Frontal cortex (tissue), 4 donors: Measurements from ENCODE around the gene KRT17. TPM values are rescaled to one million over a fixed set of nuclear protein-coding genes. Genes with fewer than 3 reads are reported as not detected.
"Not testable (repeated sequence)": the region's sequence is repeated elsewhere in the genome, so short reads cannot be mapped to it uniquely, and the experiment has no call there.

ENCODE experiments used
- DNase-seq, 2 donors: peaks; one replicate each; pipeline ENCODE4 v3.0.0; 2012; ENCODE audit warnings: low spot score in 2 of 2
- FAIRE-seq: peaks from 2 replicates; lab custom pipeline; 2012; peaks lifted over from hg19 to GRCh38; lab: Jason Lieb, UNC
- total RNA-seq: library from RNA; depleted of rRNA; stranded (reverse); fragments of >200 nt; gene quantifications from one replicate; pipeline ENCODE4 v1.2.3, GENCODE V29; 2014
- donor health status: control.
- donor health status: control.
- donor health status: control.

The KRT17 gene
- total RNA-seq, 1 donor from 2014 or later, result under 0.01 TPM

GRCh38 chr17:41610061-41610517, 14.3 kb downstream of the KRT17 start:
- not testable (repeated sequence) for FAIRE-seq, DNase-seq

GRCh38 chr17:41606930-41607329, 17.4 kb downstream of the KRT17 start:
- FAIRE-seq, DNase-seq: not testable (repeated sequence)

DNA sequence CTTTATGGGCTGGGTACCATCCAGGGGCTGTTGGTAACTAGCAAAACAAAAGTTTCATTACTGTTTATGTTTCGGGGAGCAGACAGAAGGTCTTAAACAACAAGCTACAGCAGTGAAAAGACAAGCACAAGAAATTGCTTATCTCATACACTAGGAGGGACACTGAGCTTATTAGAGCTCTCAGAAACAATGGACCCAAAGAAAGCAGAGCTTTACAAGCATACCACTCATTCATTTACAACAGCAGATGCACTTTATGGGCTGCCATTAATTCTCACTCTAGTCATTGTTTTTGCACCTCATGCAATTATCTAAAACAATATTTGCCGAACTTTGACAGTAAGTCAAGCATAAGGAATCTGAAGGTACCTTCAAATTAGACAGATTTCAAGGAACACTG, 21.9 kb downstream of the KRT17 start:
- FAIRE-seq (no peak), DNase-seq (no peak)

DNA sequence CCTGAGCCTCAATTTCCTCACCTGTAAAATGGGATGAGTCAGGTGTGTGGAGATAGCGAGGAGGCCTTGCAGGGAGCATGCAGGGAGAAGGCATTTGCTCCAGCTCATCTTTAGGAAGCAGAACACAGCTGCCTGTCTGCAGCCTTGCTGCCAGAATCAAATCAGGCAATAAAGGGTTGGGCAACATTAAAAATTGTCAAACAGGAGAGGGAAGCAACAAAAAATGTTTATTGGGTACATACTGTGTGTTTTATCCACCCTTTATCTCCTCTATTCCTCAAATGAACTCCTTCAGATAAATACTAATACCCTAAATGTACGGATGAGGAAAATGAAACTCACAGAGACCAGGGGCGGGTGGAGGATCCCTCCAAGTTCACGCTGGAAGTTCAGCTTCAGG, 24.1 kb downstream of the KRT17 start:
- FAIRE-seq (no peak), DNase-seq (no peak)

GRCh38 chr17:41599680-41600079, 24.7 kb downstream of the KRT17 start:
- FAIRE-seq (no peak), DNase-seq (no peak)

- FAIRE-seq (no peak), DNase-seq (no peak)
Observed at GRCh38 chr17:41595585-41595984, 28.8 kb downstream of the KRT17 start.

- DNase-seq, result no peak
- no peak for FAIRE-seq
Observed at GRCh38 chr17:41594363-41594915, 29.9 kb downstream of the KRT17 start.

DNA sequence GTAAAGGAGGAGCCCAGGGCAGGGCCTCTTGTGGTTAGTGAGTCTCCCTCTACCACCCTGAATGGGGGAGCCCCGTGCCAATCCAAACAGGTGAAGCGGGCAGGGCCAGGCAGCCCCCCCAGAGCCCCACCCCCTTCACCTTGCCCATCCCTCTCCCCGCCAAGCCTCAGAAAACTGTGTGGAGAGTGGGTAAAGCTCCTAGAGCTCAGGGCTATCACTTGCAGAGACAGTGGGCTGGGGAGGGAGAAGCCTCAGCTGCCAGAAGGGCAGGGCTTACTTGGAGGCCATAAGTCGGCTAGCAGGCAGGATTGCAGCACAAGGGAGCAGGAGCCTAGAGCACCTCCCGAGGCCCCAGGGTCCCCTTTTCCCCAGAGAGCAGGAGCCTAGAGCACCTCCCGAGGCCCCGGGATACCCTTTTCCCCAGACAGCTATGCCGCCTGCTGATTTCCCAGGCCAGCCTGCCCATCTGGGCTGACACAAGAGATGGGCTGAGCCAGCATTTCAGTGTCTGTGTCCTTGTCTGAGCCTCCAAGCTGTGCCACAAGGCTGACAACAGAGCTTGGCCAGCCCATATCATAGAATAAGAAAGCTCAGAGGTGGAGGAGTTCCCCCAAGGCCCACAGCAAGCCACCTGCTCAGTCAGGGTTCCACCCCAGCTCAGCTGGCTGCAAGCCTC, 30.9 kb downstream of the KRT17 start:
- DNase-seq (no peak), FAIRE-seq (no peak)

GRCh38 chr17:41592601-41593305, 31.6 kb downstream of the KRT17 start:
- DNase-seq, result no peak
- no peak for FAIRE-seq

DNA sequence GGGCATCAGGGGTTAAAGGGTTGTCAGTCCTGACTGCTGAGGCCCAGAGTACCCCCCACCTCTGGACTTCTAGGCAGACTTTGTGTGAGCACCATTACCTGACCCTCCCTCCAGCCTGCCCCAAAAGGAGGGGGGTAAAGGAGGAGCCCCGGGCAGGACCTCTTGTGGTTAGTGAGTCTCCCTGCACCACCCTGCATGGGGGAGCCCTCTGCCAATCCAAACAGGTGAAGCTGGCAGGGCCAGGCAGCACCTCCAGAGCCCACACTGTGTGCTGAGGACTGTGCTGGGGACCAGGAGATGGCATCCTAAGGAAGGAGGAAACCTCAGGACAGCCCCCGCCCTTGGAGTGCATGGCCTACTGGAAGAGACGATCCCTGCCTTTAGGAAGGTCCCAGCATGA, 35.1 kb downstream of the KRT17 start:
- no peak for DNase-seq
- FAIRE-seq, result no peak

GRCh38 chr17:41588126-41588810, 36.1 kb downstream of the KRT17 start:
- FAIRE-seq (no peak), DNase-seq (no peak)

GRCh38 chr17:41586863-41587495, 37.4 kb downstream of the KRT17 start, which contains the start of gene KRT14:
Gene KRT14, minus strand, starts transcription at chr17:41586895. Its CDS starts 61 bp downstream, at chr17:41586834.
- no peak for DNase-seq
- no peak for FAIRE-seq

GRCh38 chr17:41585301-41586056, 38.9 kb downstream of the KRT17 start:
- FAIRE-seq (no peak), DNase-seq (no peak)

GRCh38 chr17:41584331-41584927, 39.9 kb downstream of the KRT17 start:
- FAIRE-seq, DNase-seq: not testable (repeated sequence)

DNA sequence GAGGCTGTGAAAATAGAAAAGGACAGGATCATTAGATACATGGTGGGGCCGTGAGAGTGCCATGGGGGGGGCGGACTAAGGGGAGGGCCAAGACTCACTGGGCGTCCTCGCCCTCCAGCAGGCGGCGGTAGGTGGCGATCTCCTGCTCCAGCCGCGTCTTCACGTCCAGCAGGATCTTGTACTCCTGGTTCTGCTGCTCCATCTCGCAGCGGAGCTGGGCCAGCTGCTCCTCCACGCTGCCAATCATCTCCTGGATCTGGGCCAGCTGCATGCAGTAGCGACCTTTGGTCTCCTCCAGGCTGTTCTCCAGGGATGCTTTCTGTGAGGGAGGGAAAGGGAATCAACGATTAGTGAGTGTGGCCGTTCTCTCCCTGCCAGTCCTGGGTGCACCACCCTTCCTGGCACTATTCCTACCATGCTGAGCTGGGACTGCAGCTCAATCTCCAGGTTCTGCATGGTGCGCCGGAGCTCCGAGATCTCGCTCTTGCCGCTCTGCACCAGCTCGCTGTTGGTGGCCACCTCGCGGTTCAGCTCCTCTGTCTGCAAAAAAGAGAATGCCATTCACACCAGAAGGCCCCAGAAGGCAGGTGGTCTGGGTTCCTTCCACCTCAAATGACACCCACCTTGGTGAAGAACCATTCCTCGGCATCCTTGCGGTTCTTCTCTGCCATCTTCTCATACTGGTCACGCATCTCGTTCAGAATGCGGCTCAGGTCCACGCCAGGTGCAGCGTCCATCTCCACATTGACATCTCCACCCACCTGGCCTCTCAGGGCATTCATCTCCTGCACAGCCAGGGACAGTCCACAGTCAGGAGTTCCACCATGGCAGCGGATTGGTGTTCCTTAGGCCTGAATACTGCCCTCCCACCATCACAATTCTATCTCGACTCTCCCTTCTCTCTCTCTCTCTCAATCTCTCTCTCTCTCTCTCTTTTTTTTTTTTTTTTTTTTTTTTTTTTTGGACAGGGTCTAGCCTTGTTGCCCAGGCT, 40.9 kb downstream of the KRT17 start:
- FAIRE-seq (no peak), DNase-seq (no peak)

DNA sequence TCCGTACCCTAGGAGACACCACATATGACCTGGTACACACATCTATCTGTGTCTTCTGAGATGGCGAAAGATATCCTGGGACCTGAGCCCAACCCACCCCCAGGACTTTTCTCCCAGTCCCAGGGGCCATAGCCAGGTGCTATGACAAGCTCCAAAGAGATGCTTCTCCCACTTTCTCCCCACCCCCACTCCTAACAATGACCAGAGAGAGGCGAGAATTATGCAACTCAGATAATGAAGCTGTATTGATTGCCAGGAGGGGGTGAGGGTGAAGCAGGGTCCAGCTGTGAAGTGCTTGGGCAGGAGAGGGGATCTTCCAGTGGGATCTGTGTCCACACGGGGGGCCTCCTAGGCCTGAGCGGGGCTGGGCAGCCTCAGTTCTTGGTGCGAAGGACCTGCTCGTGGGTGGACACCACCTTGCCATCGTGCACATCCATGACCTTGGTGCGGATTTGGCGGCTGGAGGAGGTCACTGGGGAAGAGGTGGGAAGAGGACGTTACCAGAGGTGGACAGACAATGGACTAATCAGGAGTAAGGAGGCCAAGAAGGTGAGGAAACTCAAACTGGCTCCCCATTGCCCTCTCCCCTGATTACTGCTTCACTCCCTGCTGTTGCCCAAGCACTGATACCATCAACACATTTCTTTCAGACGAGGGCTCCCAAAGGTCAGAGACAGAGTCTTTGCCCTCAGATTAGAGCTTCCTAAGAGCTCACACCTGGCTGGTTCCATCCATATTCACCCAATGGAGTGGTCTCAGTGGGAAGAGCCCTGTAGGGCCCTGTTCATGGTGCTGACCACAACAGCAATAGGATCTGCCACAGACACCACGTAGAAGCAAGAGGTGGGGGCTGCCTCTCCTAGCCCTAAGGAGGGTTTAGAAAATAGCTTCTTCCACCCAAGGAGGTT, 42.1 kb downstream of the KRT17 start:
- DNase-seq, FAIRE-seq: not testable (repeated sequence)
